Ovary (tissue), 3 donors: ENCODE results near the gene ST7.

Experiments
- CTCF ChIP-seq, 3 donors: fragments of 450-650 bp in 2 of 3; fragments of 200-600 bp in 1 of 3; IDR thresholded peaks; one replicate each; pipeline versions ENCODE4 v1.5.1 to v1.8.0; 2016 to 2022; ENCODE audit warnings: antibody characterized with exemption in 3 of 3, mild to moderate bottlenecking in 1 of 3
- EP300 ChIP-seq: sonication (generic); formaldehyde crosslinking; IDR thresholded peaks from one replicate; pipeline ENCODE4 v1.6.1; 2017; ENCODE audit warnings: antibody characterized with exemption
- POLR2A ChIP-seq: fragments of 450-650 bp; IDR thresholded peaks from one replicate; pipeline ENCODE4 v1.6.1; 2017; ENCODE audit warnings: antibody characterized with exemption, mild to moderate bottlenecking, moderate library complexity
- donor health status: DM: no; HTN: no; CAD: no.

GRCh38 chr7:117017017-117017451 is 63.7 kb downstream of the ST7 start:
- TF ChIP-seq CTCF (IDR thresholded peaks at IDR 0.05), result no peak
- no peak for TF ChIP-seq POLR2A
- no peak for TF ChIP-seq EP300
